GM10266 (cell line): ENCODE measurements around the gene TXNL4A.

Source experiments
- DNase-seq: peaks from one replicate; pipeline ENCODE4 v3.0.0; 2012; ENCODE audit errors: extremely low spot score
- CTCF ChIP-seq: IDR thresholded peaks from 2 replicates; pipeline ENCODE4 v1.5.1; 2012; ENCODE audit warnings: mild to moderate bottlenecking, low read depth; ENCODE audit not compliant: control insufficient read depth, insufficient read depth; ENCODE audit errors: missing control alignments

TXNL4A gene

GRCh38 chr18:79955302-79956075 is 32.9 kb downstream of the TXNL4A start:
- no peak for TF ChIP-seq CTCF
- no peak for DNase-seq

DNA sequence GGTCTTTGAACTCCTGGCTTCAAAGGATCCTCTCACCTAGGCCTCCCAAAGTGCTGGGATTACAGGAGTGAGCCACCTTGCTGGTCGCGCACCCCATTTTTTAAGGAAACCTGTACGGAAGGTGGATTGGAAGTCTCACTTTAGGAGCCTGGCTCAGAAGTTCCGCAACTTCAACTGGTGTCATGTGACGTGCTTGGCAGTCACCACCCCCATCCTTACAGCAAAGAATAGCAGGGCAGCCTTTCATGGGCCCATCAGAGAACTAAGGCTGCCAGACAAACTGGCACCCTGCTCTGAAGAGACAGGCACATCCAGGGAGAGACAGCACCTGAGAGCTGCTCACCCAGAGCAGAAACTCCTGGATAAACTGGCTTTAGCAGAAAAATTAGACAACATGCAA is 33.6 kb downstream of the TXNL4A start:
- no peak for DNase-seq
- TF ChIP-seq CTCF, result no peak

GRCh38 chr18:79953971-79954651 is 34.3 kb downstream of the TXNL4A start:
- no peak for DNase-seq
- TF ChIP-seq CTCF, result no peak

DNA sequence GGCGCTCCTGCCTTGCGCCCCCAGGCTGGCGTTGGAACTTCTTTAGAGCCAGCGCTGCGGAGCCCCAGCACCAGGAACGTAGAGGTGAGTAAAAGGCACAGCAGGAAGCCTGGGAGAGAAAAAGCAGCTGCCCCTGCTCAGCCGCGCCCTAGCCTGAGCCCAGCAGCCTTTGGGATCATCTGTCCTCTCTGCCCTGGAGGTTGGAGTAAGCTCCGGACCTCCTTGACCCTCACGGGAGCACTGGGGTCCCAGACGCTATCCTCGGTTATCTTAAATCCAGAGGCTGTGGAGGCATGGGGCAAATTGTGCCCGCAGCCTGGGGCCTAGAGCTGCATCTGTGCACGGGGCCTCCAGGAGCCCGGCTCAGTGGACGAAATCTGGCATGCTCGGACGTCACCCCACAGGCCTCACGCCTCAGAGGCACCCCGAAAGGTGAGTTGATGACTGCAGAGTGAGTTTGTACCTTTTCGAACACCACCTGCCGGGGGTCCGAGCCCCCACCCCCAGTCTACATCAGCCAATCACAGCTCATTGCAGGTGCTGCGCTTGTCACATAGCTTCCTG is 35.3 kb downstream of the TXNL4A start:
- TF ChIP-seq CTCF, result no peak
- no peak for DNase-seq

GRCh38 chr18:79952456-79952995 is 35.8 kb downstream of the TXNL4A start:
- DNase-seq, result no peak

More at GRCh38 chr18:79952456-79952995, 35.8 kb downstream of the TXNL4A start:
- TF ChIP-seq CTCF, result no peak
